Measurements from ENCODE around the gene MTO1. TPM values are rescaled to one million over a fixed set of nuclear protein-coding genes. Genes with fewer than 3 reads are reported as not detected.
A peak's percentile ranks its signal among the peaks of the same experiment; 100 is the strongest.
"Not testable (repeated sequence)": the region's sequence is repeated elsewhere in the genome, so short reads cannot be mapped to it uniquely, and the experiment has no call there.

Gene MTO1
- total RNA-seq, 4 donors from 2014 or later: 31.0 to 42.8 (median 37.9) TPM

GRCh38 chr6:73515204-73515655 lies 53.7 kb downstream of the MTO1 start:
- Histone ChIP-seq H3K4me1 (peaks cover 0 to 50% (median 28%) of the 10 kb centered on the region in 4 donors), H3K4me3 (no peak overlapping the region), H3K27ac (peak overlapping the region in 2 of 4 donors; percentile 56 to 60), H3K9me3 (no peaks in the 10 kb centered on the region), H3K27me3 (no peaks in the 10 kb centered on the region), H3K36me3 (peaks cover 2 to 78% (median 11%) of the 10 kb centered on the region in 3 donors)
- no peak for DNase-seq (ENCODE audit: low spot score in 2 of 2)
- TF ChIP-seq POLR2A (IDR thresholded peaks at IDR 0.05): no peak
- TF ChIP-seq CTCF (IDR thresholded peaks at IDR 0.05): no peak
- no peak for TF ChIP-seq EP300 (IDR thresholded peaks at IDR 0.05)
- 36 to 40% methylated on average over 4 of the region's 4 CpGs for WGBS, 2 donors

GRCh38 chr6:73516514-73517489 lies 55.3 kb downstream of the MTO1 start:
- TF ChIP-seq CTCF (IDR thresholded peaks at IDR 0.05) (no peak), EP300 (IDR thresholded peaks at IDR 0.05) (peak in 1 of 2 donors; percentile 46)
- Histone ChIP-seq H3K4me1 (peaks cover 0 to 51% (median 28%) of the 10 kb centered on the region in 4 donors), H3K9me3 (no peaks in the 10 kb centered on the region), H3K27ac (peak overlapping the region; percentile 43 to 76 (median 54)), H3K36me3 (peaks cover 2 to 69% (median 11%) of the 10 kb centered on the region in 3 donors), H3K27me3 (no peaks in the 10 kb centered on the region), H3K4me3 (no peak overlapping the region)
- 56 to 57% methylated on average over 4 of the region's 4 CpGs for WGBS, 2 donors
- no peak for DNase-seq (ENCODE audit: low spot score in 2 of 2)

GRCh38 chr6:73518100-73518981 lies 56.8 kb downstream of the MTO1 start:
- peak overlapping the region in 2 of 4 donors; percentile 29 to 76 for H3K4me3 ChIP-seq
- H3K36me3 ChIP-seq: peaks cover 2 to 55% (median 11%) of the 10 kb centered on the region in 3 donors
- H3K9me3 ChIP-seq; DNase-seq (ENCODE audit: low spot score in 2 of 2); H3K27me3 ChIP-seq: not testable (repeated sequence)
- peaks cover 2 to 66% (median 34%) of the 10 kb centered on the region in 4 donors for H3K4me1 ChIP-seq
- H3K27ac ChIP-seq: peak overlapping the region in 3 of 4 donors; percentile 100
- TF ChIP-seq EP300 (IDR thresholded peaks at IDR 0.05) (peak in 1 of 2 donors; percentile 72), POLR2A (IDR thresholded peaks at IDR 0.05) (peak in 1 of 2 donors; percentile 9)
- WGBS, 2 donors: 16 to 20% methylated on average over 17 to 18 of the region's 19 CpGs

GRCh38 chr6:73518982-73519881 lies 57.7 kb downstream of the MTO1 start:
- not testable (repeated sequence) for H3K9me3 ChIP-seq; H3K27me3 ChIP-seq; DNase-seq (ENCODE audit: low spot score in 2 of 2)
- Histone ChIP-seq H3K36me3 (peaks cover 2 to 47% (median 11%) of the 10 kb centered on the region in 3 donors), H3K4me1 (peaks cover 2 to 66% (median 38%) of the 10 kb centered on the region in 4 donors), H3K27ac (peak overlapping the region; percentile 100), H3K4me3 (peak overlapping the region; percentile 71 to 91 (median 82))
- WGBS, 2 donors: 5% methylated on average over 8 of the region's 8 CpGs

GRCh38 chr6:73519926-73520687 lies 58.6 kb downstream of the MTO1 start:
- Histone ChIP-seq H3K27ac (peak overlapping the region; percentile 100), H3K36me3 (peaks cover 2 to 38% (median 11%) of the 10 kb centered on the region in 3 donors), H3K4me1 (peaks cover 2 to 64% (median 35%) of the 10 kb centered on the region in 4 donors)

More at GRCh38 chr6:73519926-73520687, 58.6 kb downstream of the MTO1 start:
- Histone ChIP-seq H3K27me3 (no peaks in the 10 kb centered on the region), H3K4me3 (peak overlapping the region; percentile 71 to 91 (median 82)), H3K9me3 (no peaks in the 10 kb centered on the region)
- peak; percentile 44 to 54 for DNase-seq (ENCODE audit: low spot score in 2 of 2)
- TF ChIP-seq CTCF (IDR thresholded peaks at IDR 0.05) (no peak), EP300 (IDR thresholded peaks at IDR 0.05) (peak; percentile 37 to 89)
- whole genome bisulfite sequencing, 2 donors: 0% methylated on average over 30 to 46 of the region's 56 CpGs
